ES-I3 (cell line): ENCODE measurements around the gene NCAPG.
"Not testable (repeated sequence)": the region's sequence is repeated elsewhere in the genome, so short reads cannot be mapped to it uniquely, and the experiment has no call there.

Source experiments
- H3K36me3 ChIP-seq: 2 replicates; pipeline ENCODE4 v1.6.1; 2013; ENCODE audit warnings: mild to moderate bottlenecking, low read length, control low read depth, moderate library complexity; ENCODE audit not compliant: insufficient read depth
- H3K4me1 ChIP-seq: 2 replicates; pipeline ENCODE4 v1.6.1; 2013; ENCODE audit warnings: mild to moderate bottlenecking, control low read depth, low read length; ENCODE audit not compliant: insufficient read depth
- H3K9ac ChIP-seq: 2 replicates; pipeline ENCODE4 v1.6.1; 2013; ENCODE audit warnings: low read depth, mild to moderate bottlenecking, low read length, moderate library complexity
- H3K9me3 ChIP-seq: 2 replicates; pipeline ENCODE4 v1.6.1; 2013; ENCODE audit warnings: mild to moderate bottlenecking, low read length, moderate library complexity; ENCODE audit not compliant: control insufficient read depth, insufficient read depth

The NCAPG gene

DNA sequence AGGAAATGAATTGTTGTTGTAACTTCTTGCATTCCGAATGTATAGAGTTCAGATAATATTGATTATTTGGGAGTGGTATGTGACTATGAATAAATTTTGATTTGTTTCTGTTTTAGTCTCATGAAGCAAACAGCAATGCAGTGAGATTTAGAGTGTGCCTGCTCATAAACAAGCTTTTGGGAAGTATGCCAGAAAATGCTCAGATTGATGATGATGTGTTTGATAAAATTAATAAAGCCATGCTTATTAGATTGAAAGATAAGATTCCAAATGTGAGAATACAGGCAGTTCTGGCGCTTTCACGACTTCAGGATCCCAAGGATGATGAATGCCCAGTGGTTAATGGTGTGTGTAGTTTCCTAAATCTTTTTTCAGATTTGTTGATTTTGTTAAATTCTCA lies 2.0 kb downstream of the NCAPG start:
- Histone ChIP-seq H3K36me3 (peaks cover 2% of the 10 kb centered on the region; the same call in 1 of the 2 replicates), H3K9ac (no peak overlapping the region), H3K4me1 (0 out of 2 replicates have a peak, but pooled peaks cover 2% of the 10 kb centered on the region), H3K9me3 (no peaks in the 10 kb centered on the region)

DNA sequence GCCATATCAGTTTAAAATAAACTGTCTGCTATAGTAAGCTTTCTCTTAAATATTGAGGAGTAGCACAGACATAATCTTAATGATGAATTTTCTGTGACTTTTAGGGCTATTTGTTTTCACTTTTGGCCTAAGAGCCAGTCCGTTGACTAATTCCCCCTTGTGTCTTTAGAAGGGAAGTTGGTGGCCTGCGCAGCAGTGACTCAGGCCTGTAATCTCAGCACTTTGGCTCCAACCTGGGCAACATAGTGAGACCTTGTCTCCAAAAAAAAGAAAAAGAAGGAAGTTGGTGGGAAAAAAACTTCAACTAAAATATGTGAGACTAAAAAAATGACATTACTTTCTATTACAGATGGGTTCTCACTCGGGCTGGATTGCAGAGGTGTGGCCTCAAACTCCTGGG lies 3.4 kb downstream of the NCAPG start:
- H3K9ac ChIP-seq, result no peak overlapping the region

DNA sequence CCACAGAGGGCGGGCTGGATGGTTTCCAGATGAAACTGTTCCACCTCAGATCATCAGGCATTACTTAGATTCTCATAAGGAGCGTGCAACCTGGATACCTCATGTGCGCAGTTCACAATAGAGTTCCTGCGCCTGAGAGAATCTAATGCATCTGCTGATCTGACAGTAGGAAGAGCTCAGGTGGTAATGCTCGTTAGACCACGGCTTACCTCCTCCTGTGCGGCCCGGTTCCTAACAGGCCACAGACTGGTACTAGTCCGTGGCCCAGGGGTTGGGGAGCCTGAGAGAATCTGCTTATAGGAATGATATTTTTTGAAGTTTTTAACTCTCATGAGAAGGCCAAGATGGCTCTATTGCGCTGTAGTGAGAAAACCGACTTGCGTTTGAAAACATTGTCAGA lies 5.4 kb downstream of the NCAPG start:
- Histone ChIP-seq H3K9me3 (no peaks in the 10 kb centered on the region), H3K36me3 (peaks cover 2% of the 10 kb centered on the region; the same call in 1 of the 2 replicates), H3K9ac (no peak overlapping the region), H3K4me1 (no peaks in the 10 kb centered on the region)

More for the DNA sequence above, 3.4 kb downstream of the NCAPG start:
- Histone ChIP-seq H3K36me3 (peaks cover 2% of the 10 kb centered on the region; the same call in 1 of the 2 replicates), H3K9me3 (no peaks in the 10 kb centered on the region), H3K4me1 (no peaks in the 10 kb centered on the region)

DNA sequence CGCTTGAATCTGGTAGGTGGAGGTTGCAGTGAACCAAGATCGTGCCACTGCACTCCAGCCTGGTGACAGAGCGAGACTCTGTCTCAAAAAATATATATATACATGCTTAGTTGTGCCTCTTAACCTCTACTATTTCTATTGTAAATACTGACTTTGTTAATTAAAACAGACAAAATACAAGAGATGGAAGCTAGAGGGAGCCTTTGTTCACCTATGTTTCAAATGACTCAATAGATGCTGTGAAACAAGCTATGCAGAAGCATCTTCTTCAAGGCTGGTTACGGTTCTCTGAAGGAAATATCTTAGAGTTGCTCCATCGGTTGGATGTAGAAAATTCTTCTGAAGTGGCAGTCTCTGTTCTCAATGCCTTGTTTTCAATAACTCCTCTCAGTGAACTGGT lies 6.2 kb downstream of the NCAPG start:
- H3K4me1 ChIP-seq, result no peaks in the 10 kb centered on the region
- H3K36me3 ChIP-seq, result peaks cover 2% of the 10 kb centered on the region; the same call in 1 of the 2 replicates

DNA sequence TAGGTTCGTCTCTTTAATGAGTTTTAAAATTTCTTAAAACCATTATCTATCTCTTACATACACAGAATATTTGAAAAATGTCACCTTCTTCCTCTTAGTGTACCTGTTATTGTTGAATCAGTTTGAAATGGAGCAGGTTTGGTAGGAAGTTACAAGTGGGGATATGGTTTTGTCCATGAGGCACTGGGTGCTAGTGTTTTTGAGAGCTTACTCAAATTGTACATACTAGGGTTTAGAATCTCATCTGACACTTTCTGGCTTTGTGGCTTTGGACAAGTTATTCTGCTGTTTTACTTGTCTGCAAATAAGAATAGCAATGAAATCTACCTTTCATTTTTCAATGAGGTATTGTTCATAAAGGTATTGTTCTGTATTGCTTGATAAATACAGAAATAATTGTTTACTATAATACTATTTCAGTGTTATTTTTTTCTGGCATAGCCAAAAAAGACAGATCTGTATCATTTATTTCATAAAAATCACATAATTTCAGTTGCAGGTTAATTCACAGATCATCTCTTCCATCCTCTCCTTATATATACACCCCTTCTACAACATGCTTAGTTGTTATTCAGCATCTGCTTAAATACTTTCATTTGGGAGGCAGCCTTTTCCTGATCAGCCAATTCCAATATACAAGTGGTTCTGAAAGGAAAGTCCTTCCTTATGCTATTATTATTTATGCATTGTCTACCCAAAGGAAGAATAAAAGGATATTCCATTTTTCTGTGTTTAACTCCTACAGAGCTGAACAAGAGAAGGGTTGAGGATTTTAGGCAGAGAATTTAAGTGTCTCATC lies 13.3 kb downstream of the NCAPG start:
- Histone ChIP-seq H3K9ac (no peak overlapping the region), H3K4me1 (no peaks in the 10 kb centered on the region), H3K9me3 (no peaks in the 10 kb centered on the region), H3K36me3 (peaks cover 6% of the 10 kb centered on the region)

More for the DNA sequence above, 6.2 kb downstream of the NCAPG start:
- H3K9ac ChIP-seq, result no peak overlapping the region
- H3K9me3 ChIP-seq, result no peaks in the 10 kb centered on the region

DNA sequence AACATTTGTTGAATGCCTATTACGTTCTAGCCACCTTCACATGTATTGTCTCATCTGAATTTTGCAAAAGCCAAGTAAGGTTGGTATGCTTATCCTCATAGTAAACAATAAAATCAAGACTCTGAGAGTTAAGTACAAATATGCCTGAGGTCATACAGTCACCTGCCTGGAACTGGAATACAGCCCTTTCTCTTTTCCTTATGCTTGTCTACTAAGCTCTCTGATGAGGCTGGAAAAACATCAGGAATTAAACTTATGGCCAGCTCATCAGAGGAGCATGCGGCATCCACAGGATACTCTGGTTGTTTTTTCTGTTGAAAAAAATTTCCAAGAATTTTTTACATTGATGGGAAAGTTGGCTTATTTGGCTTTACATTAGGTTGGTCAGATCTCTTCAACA lies 35.5 kb downstream of the NCAPG start:
- Histone ChIP-seq H3K36me3 (peaks cover 8% of the 10 kb centered on the region), H3K4me1 (no peaks in the 10 kb centered on the region), H3K9ac (no peak overlapping the region), H3K9me3 (peaks cover 4% of the 10 kb centered on the region; the same call in 1 of the 2 replicates)

DNA sequence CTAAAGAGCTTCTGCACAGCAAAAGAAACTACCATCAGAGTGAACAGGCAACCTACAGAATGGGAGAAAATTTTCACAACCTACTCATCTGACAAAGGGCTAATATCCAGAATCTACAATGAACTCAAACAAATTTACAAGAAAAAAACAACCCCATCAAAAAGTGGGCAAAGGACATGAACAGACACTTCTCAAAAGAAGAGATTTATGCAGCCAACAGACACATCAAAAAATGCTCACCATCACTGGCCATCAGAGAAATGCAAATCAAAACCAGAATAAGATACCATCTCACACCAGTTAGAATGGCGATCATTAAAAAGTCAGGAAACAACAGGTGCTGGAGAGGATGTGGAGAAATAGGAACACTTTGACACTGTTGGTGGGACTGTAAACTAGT lies 39.5 kb downstream of the NCAPG start:
- not testable (repeated sequence) for H3K9me3 ChIP-seq, H3K4me1 ChIP-seq, H3K9ac ChIP-seq, H3K36me3 ChIP-seq

DNA sequence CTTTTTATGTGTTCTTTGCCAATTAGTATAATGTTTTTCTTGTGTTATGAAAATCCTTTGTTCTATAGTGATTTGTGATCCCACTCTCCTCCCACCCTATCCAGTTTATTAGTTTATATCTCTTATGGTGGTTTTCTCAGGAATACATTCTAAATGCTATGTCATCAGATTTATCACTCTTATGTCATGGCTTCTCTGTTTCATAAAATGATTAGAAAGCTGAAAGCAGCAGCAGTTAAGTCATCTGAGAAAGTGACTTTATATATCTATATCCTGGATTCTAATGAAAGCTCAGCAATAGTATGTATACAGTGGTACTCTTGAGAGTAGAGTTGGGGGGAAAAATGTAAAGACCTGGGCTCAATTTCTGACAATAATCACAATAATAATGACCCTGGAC lies 41.2 kb downstream of the NCAPG start:
- no peaks in the 10 kb centered on the region for H3K4me1 ChIP-seq
- no peaks in the 10 kb centered on the region for H3K36me3 ChIP-seq
- H3K9ac ChIP-seq, result no peak overlapping the region
- no peaks in the 10 kb centered on the region for H3K9me3 ChIP-seq

DNA sequence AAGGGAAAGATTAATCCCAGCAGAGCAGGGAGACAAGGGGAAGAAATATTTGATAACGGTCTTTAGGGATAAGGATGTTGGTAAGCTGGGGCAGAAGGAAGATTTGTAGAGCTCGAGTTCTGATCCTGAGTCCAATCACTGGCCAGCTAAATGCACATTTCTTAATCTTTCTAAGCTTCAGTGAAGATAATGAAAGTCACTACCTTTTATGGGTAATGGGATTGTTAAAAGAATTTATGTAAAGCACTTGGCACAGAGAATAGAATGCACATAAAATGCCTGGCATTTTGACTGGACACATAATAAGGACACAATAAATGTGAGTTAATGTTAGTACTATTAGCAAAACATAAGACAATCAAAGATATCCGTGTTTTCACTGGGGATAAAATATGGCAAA lies 43.3 kb downstream of the NCAPG start:
- Histone ChIP-seq H3K9me3 (no peaks in the 10 kb centered on the region), H3K9ac (no peak overlapping the region), H3K36me3 (no peaks in the 10 kb centered on the region), H3K4me1 (no peaks in the 10 kb centered on the region)

DNA sequence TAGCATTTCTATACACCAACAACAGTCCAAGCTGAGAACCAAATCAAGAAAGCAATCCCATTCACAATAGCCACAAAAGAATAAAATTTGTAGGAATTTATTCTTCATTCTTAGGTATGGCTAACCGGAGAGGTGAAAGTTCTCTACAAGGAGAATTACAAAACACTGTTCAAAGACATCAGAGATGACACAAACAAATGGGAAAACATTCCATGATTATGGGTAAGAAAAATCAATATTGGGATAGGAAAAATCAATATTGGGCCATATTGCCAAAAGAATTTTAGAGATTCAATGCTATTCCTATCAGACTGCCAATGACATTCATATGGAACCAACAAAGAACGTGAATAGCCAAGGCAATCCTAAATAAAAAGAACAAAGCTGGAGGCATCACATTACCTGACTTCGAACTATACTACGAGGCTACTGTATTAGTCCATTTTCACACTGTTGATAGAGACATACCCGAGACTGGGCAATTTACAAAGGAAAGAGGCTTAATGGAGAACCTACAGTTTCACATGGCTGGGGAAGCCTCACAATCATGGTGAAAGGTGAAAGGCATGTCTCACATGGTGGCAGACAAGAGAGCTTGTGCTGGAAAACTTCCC lies 49.1 kb downstream of the NCAPG start:
- H3K4me1 ChIP-seq, result no peaks in the 10 kb centered on the region
- no peaks in the 10 kb centered on the region for H3K36me3 ChIP-seq
- no peaks in the 10 kb centered on the region for H3K9me3 ChIP-seq
- H3K9ac ChIP-seq, result no peak overlapping the region

DNA sequence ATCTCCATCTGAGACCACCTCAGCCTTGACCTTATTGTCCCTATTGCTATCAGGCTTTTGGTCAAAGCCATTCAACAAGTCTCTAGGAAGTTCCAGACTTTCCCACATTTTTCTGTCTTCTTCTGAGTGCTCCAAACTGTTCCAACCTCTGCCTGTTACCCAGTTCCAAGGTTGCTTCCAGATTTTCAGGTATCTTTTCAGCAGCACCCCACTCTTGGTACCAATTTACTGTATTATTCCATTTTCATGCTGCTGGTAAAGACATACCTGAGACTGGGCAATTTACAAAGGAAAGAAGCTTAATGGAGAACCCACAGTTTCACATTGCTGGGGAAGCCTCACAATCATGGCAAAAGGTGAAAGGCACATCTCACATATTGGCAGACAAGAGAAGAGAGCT lies 51.1 kb downstream of the NCAPG start:
- H3K9ac ChIP-seq, H3K9me3 ChIP-seq, H3K4me1 ChIP-seq, H3K36me3 ChIP-seq: not testable (repeated sequence)

DNA sequence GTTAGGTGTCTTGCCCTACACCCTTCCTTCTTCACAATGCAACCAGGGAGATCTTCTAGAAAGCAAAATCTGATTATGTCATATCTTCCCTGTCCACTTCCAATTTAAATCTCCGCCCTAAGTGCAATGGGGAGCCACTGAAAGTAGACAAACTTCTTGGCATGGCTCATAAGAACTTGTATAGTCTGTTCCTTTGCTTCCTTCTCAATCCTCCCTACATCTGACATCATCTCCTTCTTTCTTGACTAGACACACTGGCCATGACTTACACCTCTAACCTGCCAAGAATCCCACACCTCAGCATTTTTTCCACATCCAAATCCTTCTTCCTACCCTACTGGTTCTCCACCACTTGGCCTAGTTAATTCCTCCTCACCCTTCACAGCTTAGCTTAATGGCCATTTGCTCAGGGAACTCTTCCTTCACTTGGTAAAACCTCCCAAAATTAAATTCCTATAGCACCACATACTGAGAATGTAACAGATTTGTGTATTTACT lies 55.1 kb downstream of the NCAPG start:
- Histone ChIP-seq H3K36me3 (no peaks in the 10 kb centered on the region), H3K9me3 (no peaks in the 10 kb centered on the region), H3K9ac (no peak overlapping the region), H3K4me1 (no peaks in the 10 kb centered on the region)

DNA sequence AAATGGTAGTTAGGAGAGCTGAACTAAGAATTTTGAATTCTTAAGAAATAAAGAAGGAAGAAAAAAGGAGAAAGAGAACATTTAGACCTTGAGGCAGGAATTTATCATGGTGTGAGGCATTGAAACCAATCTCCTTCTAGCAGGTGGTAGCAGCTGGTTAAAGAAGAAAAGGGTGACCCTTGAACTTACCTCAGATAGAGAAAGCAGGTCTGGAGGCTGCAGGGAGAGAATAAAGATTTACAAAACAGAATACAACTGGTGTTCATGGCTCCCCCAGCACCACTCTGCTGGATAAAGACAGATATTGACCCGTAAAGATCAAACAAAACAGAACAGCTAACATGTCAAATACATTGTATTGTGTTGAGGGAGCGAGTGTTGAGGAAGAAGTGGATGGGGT lies 56.0 kb downstream of the NCAPG start:
- no peaks in the 10 kb centered on the region for H3K4me1 ChIP-seq
- H3K9ac ChIP-seq, result no peak overlapping the region
- H3K36me3 ChIP-seq, result no peaks in the 10 kb centered on the region
- no peaks in the 10 kb centered on the region for H3K9me3 ChIP-seq

DNA sequence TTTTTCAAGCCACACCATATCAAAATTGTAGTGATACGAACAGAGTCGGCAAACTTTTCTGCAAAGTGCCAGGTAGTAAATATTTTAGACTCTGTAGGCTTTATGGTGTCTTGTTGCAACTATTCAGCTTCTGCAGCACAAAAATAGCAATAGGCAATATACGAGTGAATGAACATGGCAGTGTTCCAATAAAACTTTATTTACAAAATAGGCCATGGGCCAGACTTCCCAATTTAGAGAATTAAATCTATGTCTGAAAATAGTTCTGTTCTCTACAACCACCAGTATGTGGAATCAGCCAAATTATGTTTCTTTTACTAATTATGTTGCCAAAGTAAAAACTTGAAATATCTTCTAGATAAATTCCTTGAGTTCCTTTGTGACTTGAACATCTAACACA lies 56.5 kb downstream of the NCAPG start:
- H3K9me3 ChIP-seq, result no peaks in the 10 kb centered on the region
- no peak overlapping the region for H3K9ac ChIP-seq
- H3K4me1 ChIP-seq, result no peaks in the 10 kb centered on the region
- no peaks in the 10 kb centered on the region for H3K36me3 ChIP-seq

DNA sequence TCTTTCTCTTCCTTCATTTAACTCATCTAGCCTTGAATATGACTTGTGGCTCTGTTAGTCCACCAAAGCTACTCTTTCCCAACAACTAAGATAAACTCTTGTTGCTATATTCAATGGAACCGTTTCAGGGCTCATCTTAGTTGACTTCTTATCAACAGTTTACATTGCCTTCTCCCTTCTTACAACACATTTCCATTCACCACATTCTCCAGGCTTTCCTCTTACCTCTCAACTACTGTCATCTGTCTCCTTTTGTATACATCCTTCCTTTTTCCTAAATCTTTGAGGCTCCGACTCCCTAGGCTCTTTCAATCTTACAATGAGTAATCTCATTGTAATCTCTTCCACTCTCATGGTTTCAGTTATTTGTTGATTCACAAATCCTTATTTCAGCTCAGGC lies 58.5 kb downstream of the NCAPG start:
- Histone ChIP-seq H3K9me3 (no peaks in the 10 kb centered on the region), H3K4me1 (no peaks in the 10 kb centered on the region), H3K9ac (no peak overlapping the region), H3K36me3 (no peaks in the 10 kb centered on the region)
